GM12878 (cell line): ENCODE results near the gene PPP1R10. TPM values are rescaled to one million over a fixed set of nuclear protein-coding genes. Genes with fewer than 3 reads are reported as not detected.

Experiments
- ATAC-seq: fragments of 200-7000 bp; cut with Tn5 transposase; 3 replicates; pipeline ENCODE4 v1.9.1; 2020; ENCODE audit warnings: mild to moderate bottlenecking, moderate library complexity
- BruUV-seq: library from RNA; stranded (reverse); fragments of 400-500 nt; replicated peaks from 2 replicates; lab custom pipeline; 2021; lab: Mats Ljungman, UMichigan
- CTCF ChIA-PET: fragments of 300-600 bp; sonication (Branson Sonifier 250); formaldehyde crosslinking; extraction: SDS; loops from one replicate; lab custom pipeline; 2021; ENCODE audit warnings: inconsistent platforms; lab: Yijun Ruan, JAX
- POLR2A ChIA-PET: fragments of 350-600 bp; formaldehyde crosslinking; extraction: SDS; loops from one replicate; lab custom pipeline; 2021; ENCODE audit warnings: inconsistent platforms; lab: Charles Lee
- RAD21 ChIA-PET: fragments of 300-600 bp; sonication (Branson Sonifier 250); formaldehyde crosslinking; loops from one replicate; lab custom pipeline; 2023; ENCODE audit warnings: antibody characterized with exemption; ENCODE audit not compliant: unreplicated experiment; lab: Charles Lee
- SMC1A ChIA-PET: fragments of 300-600 bp; sonication (Branson Sonifier 250); formaldehyde crosslinking; loops from one replicate; lab custom pipeline; 2023; ENCODE audit not compliant: unreplicated experiment, uncharacterized antibody; lab: Charles Lee
- DNase-seq: peaks from one replicate; pipeline ENCODE4 v3.0.0-alpha.2; 2011; ENCODE audit warnings: low read depth, low spot score
- FAIRE-seq: peaks from 3 replicates; lab custom pipeline; 2011; peaks lifted over from hg19 to GRCh38; lab: Jason Lieb, UNC
- H2AFZ ChIP-seq: 2 replicates; pipeline ENCODE4 v1.6.0; 2011; ENCODE audit warnings: low read depth, low read length, control low read depth; ENCODE audit not compliant: control insufficient read depth
- H3K27ac ChIP-seq: 2 replicates; pipeline ENCODE4 v1.5.1; 2011; ENCODE audit warnings: control low read depth; ENCODE audit not compliant: control insufficient read depth, insufficient read depth
- H3K27me3 ChIP-seq, 2 experiments: replicated peaks in 1 of 2; 2 replicates each; pipeline versions ENCODE4 v1.6.0 to v1.6.1; 2011; ENCODE audit warnings: low read length in 1 of 2; ENCODE audit not compliant: control insufficient read depth in 2 of 2, insufficient read depth in 2 of 2
- H3K36me3 ChIP-seq, 2 experiments: 2 replicates each; pipeline ENCODE4 v1.5.1; 2011; ENCODE audit warnings: low read length in 1 of 2; ENCODE audit not compliant: control insufficient read depth in 2 of 2, insufficient read depth in 2 of 2
- H3K4me1 ChIP-seq: 2 replicates; pipeline ENCODE4 v1.6.1; 2011; ENCODE audit warnings: mild to moderate bottlenecking, low read length, moderate library complexity, mixed read lengths; ENCODE audit not compliant: control insufficient read depth, insufficient read depth
- H3K4me2 ChIP-seq: 2 replicates; pipeline ENCODE4 v1.6.0; 2011; ENCODE audit warnings: control low read depth; ENCODE audit not compliant: control insufficient read depth, insufficient read depth
- H3K4me3 ChIP-seq: fragments of 200-600 bp; sonication (generic); 2 replicates; pipeline ENCODE4 v1.5.1; 2016
- H3K79me2 ChIP-seq: 2 replicates; pipeline ENCODE4 v1.6.0; 2011; ENCODE audit warnings: low read length; ENCODE audit not compliant: control insufficient read depth, insufficient read depth
- H3K9ac ChIP-seq: 2 replicates; pipeline ENCODE4 v1.8.0; 2011; ENCODE audit warnings: low read length, control low read depth, mixed read lengths; ENCODE audit not compliant: control insufficient read depth, insufficient read depth
- H3K9me3 ChIP-seq: replicated peaks from 3 replicates; pipeline ENCODE4 v1.5.1; 2011; ENCODE audit warnings: mild to moderate bottlenecking, low read length; ENCODE audit not compliant: control insufficient read depth, insufficient read depth
- H4K20me1 ChIP-seq: 2 replicates; pipeline ENCODE4 v1.6.0; 2011; ENCODE audit not compliant: control insufficient read depth, insufficient read depth
- EGR1 ChIP-seq, 2 experiments: IDR thresholded peaks; 1 replicate in 1 of 2; 2 replicates in 1 of 2; pipeline ENCODE4 v1.6.1; 2011 to 2012; ENCODE audit warnings: low read depth in 2 of 2, low read length in 2 of 2, borderline replicate concordance in 1 of 2, mild to moderate bottlenecking in 1 of 2, moderate library complexity in 1 of 2
- MXI1 ChIP-seq: fragments of 150-350 bp; IDR thresholded peaks from 2 replicates; pipeline ENCODE4 v1.6.1; 2011; ENCODE audit warnings: low read depth, mild to moderate bottlenecking, inconsistent platforms, low read length, improper control_type of control experiment
- PAX5 ChIP-seq: IDR thresholded peaks from 2 replicates; pipeline ENCODE4 v1.6.1; 2011; ENCODE audit warnings: low read depth, low read length, borderline replicate concordance
- POLR2AphosphoS5 ChIP-seq: IDR thresholded peaks from 2 replicates; pipeline ENCODE4 v1.6.1; 2011; ENCODE audit warnings: mild to moderate bottlenecking, low read length, inconsistent platforms
- RB1 ChIP-seq: fragments of 450-650 bp; formaldehyde crosslinking; IDR thresholded peaks from 2 replicates; pipeline ENCODE4 v1.6.1; 2017; ENCODE audit warnings: mild to moderate bottlenecking, borderline replicate concordance
- SPI1 ChIP-seq: IDR thresholded peaks from 2 replicates; pipeline ENCODE4 v1.6.1; 2011; ENCODE audit warnings: low read depth, mild to moderate bottlenecking, low read length, moderate library complexity, borderline replicate concordance; ENCODE audit not compliant: insufficient read depth
- SUPT20H ChIP-seq: IDR thresholded peaks from 2 replicates; pipeline ENCODE4 v1.6.1; 2011; ENCODE audit warnings: low read depth, mild to moderate bottlenecking, low read length, moderate library complexity, borderline replicate concordance; ENCODE audit not compliant: control insufficient read depth
- TCF12 ChIP-seq: IDR thresholded peaks from 2 replicates; pipeline ENCODE4 v1.6.1; 2011; ENCODE audit warnings: low read depth, mild to moderate bottlenecking, low read length
- TCF7 ChIP-seq: IDR thresholded peaks from 2 replicates; pipeline ENCODE4 v1.6.1; 2014; ENCODE audit warnings: antibody characterized with exemption, borderline replicate concordance
- ZNF207 ChIP-seq: fragments of 450-650 bp; IDR thresholded peaks from 2 replicates; pipeline ENCODE4 v1.6.1; 2014; ENCODE audit warnings: antibody characterized with exemption, mild to moderate bottlenecking, borderline replicate concordance
- ZNF274 ChIP-seq: IDR thresholded peaks from one replicate; pipeline ENCODE4 v1.8.0; 2011; ENCODE audit not compliant: insufficient read length, insufficient read depth
- WGBS: methylation state at CpG from one replicate; pipeline ENCODE4 v1.1.6; 2016; ENCODE audit warnings: low lambda C conversion rate; ENCODE audit not compliant: insufficient replicate concordance, insufficient coverage; ENCODE audit errors: missing lambda C conversion rate; 5-methylcytosine and 5-hydroxymethylcytosine counted together
- in situ Hi-C: fragments of 300-500 bp; cut with MboI; formaldehyde crosslinking; loops from 9 replicates; pipeline ENCODE4 v1.14.3; 2018; ENCODE audit warnings: mixed read lengths
- intact Hi-C: fragments of 100-400 bp; cut with micrococcal nuclease; formaldehyde crosslinking; loops from one replicate; pipeline ENCODE4 v1.14.2; 2022; ENCODE audit not compliant: unreplicated experiment
- polyA plus RNA-seq, 11 experiments: library from polyadenylated mRNA; depleted of rRNA in 4 of 11; unstranded in 6 of 11; stranded (reverse) in 5 of 11; fragments of >200 nt; fragmentation: Nextera tagmentation in 4 of 11; fragmentation: Illumina TruSeq in 1 of 11; extraction: Ambion mirVana in 4 of 11; extraction: Trizol in 1 of 11; gene quantifications; 1 replicate in 1 of 11; 2 replicates in 10 of 11; pipeline versions ENCODE4 v1.2.1 to v1.2.3, GENCODE V29; 2011 to 2016; ENCODE audit warnings: inconsistent platforms in 2 of 11, missing spikeins in 2 of 11, low read depth in 1 of 11
- total RNA-seq, 4 experiments: library from RNA; depleted of rRNA in 3 of 4; stranded (reverse); fragments of >200 nt in 3 of 4; fragmentation: Illumina TruSeq in 1 of 4; extraction: Trizol in 1 of 4; gene quantifications; 2 replicates each; pipeline versions ENCODE4 v1.2.1 to v1.2.3, GENCODE V29; 2013 to 2021
- TF ChIP-seq, protein P1 (sequence below): fragments of 450-650 bp; IDR thresholded peaks from 2 replicates; pipeline ENCODE4 v1.6.1; 2017; ENCODE audit warnings: mild to moderate bottlenecking, low read depth, inconsistent platforms; ENCODE audit not compliant: poor library complexity, severe bottlenecking
- TF ChIP-seq, protein P2 (sequence below): IDR thresholded peaks from 2 replicates; pipeline ENCODE4 v1.6.1; 2011; ENCODE audit warnings: borderline replicate concordance, low read depth, mild to moderate bottlenecking, moderate library complexity, low read length; ENCODE audit not compliant: insufficient read depth, poor library complexity, severe bottlenecking

PPP1R10 gene
- total and polyA plus RNA-seq, 10 of the 15 experiments (the other 5 are each of a cell fraction or from before 2014, with no cell fraction given), result 11.3 to 83.8 (median 41.2) TPM

DNA sequence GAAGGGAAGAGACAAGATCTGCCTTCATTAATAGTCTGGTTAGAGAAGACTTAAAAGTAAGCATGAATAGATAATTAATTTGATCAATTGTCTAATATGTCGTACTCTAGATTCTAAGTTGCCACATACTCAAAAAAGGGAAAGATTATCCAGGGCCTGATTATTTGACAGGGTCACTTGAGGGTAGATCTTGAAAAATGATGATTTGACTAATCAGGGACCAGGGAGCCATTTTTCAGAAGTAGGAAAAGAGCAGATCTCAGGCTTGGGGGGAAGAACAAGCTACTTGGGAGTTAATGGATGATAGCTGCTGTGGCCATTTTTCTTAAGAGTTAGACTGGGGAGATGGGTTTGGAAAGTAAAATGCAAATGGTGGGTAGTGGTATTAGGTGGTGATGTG lies 24.8 kb downstream of the PPP1R10 start:
- RAD21 ChIA-PET, result no interaction called here
- H3K27me3 ChIP-seq, result no peaks in the 10 kb centered on the region
- H2AFZ ChIP-seq, result no peak overlapping the region
- FAIRE-seq, result no peak
- POLR2A ChIA-PET, result interaction anchor here (1.2 kb wide), 1 partner anchor 19 kb away, joined by 8 read pairs; no protein-coding TSS in a partner anchor
- in situ Hi-C loops, result no loop called here
- ATAC-seq, result no peak
- intact Hi-C loops, result no loop called here
- H3K9me3 ChIP-seq, result no peaks in the 10 kb centered on the region
- H3K79me2 ChIP-seq, result no peaks in the 10 kb centered on the region
- H3K4me2 ChIP-seq, result no peak overlapping the region
- H3K4me1 ChIP-seq, result no peaks in the 10 kb centered on the region; the same call in 1 of the 2 replicates
- H3K36me3 ChIP-seq, result peaks cover 12 to 18% of the 10 kb centered on the region in 2 experiments
- CTCF ChIA-PET, result interaction anchor here (1.5 to 10.3 kb wide), 4 partner anchors 8 to 130 kb away, joined by 5 to 188 read pairs (median 6); no protein-coding TSS in a partner anchor
- no peak for TF ChIP-seq EGR1 (IDR thresholded peaks at IDR 0.05; ENCODE audit: borderline replicate concordance in 1 of 2, low read depth in 2 of 2, low read length in 2 of 2)
- 0 out of 2 replicates have a peak, but pooled peaks have one; percentile 13 for TF ChIP-seq POLR2AphosphoS5
- no peak for TF ChIP-seq ZNF274
- TF ChIP-seq TCF7, result no peak
- H3K9ac ChIP-seq, result no peak overlapping the region
- no TSS peak for BruUV-seq
- H3K4me3 ChIP-seq, result no peak overlapping the region
- SMC1A ChIA-PET, result interaction anchor here (0.8 to 2.4 kb wide), 6 partner anchors 17 to 80 kb away, joined by 3 to 7 read pairs (median 4); partner anchors contain the start of genes ABCF1 and DHX16
- H3K27ac ChIP-seq, result no peak overlapping the region
- no peaks in the 10 kb centered on the region for H4K20me1 ChIP-seq
- DNase-seq, result no peak
- 100% methylated on average over 1 of the region's 1 CpG for WGBS

DNA sequence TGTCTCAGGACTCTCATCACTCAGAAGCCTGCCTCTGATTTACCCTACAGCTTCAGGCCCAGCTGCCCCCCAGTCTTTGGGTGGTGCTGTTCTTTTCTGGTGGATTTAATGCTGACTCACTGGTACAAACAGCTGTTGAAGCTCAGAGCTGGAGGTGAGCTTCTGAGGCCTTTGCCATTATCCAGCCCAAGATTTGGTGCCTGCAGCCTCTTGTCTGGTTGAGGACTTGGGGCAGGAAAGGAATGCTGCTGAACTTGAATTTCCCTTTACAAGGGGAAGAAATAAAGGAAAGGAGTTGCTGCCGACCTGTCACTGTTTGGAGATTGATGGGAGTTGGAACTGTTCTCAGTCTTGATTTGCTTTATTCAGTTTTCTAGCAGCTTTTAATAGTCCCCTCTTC lies 26.0 kb downstream of the PPP1R10 start:
- H3K9ac ChIP-seq, result no peak overlapping the region
- no peak for ATAC-seq
- WGBS, result 38% methylated on average over 1 of the region's 1 CpG
- no peak overlapping the region for H3K4me3 ChIP-seq
- no TSS peak for BruUV-seq
- ChIA-PET CTCF (interaction anchor here (0.7 to 2.1 kb wide), 6 partner anchors 10 to 108 kb away, joined by 3 to 6 read pairs (median 3); partner anchors contain the start of gene PRR3), RAD21 (no interaction called here), POLR2A (interaction anchor here (0.7 to 1.2 kb wide), 4 partner anchors 9 to 121 kb away, joined by 3 to 6 read pairs (median 5); partner anchors contain the start of gene ABCF1), SMC1A (interaction anchor here (1.3 to 1.7 kb wide), 3 partner anchors 9 to 50 kb away, joined by 3 to 4 read pairs (median 4); no protein-coding TSS in a partner anchor)
- no peak for FAIRE-seq
- H3K27ac ChIP-seq, result no peak overlapping the region
- no peak overlapping the region for H3K4me2 ChIP-seq
- DNase-seq, result no peak
- H3K9me3 ChIP-seq, result no peaks in the 10 kb centered on the region
- H3K4me1 ChIP-seq, result no peaks in the 10 kb centered on the region
- H3K79me2 ChIP-seq, result no peaks in the 10 kb centered on the region
- H3K27me3 ChIP-seq, result no peaks in the 10 kb centered on the region
- no peaks in the 10 kb centered on the region for H4K20me1 ChIP-seq
- no peak overlapping the region for H2AFZ ChIP-seq
- intact Hi-C loops (no loop called here), in situ Hi-C loops (no loop called here)
- peaks cover 19 to 22% of the 10 kb centered on the region in 2 experiments for H3K36me3 ChIP-seq
- TF ChIP-seq SPI1 (no peak), MXI1 (no peak), TCF12 (no peak), PAX5 (no peak), ZNF207 (no peak), RB1 (no peak), SUPT20H (no peak)
- TF ChIP-seq, protein P1, sequence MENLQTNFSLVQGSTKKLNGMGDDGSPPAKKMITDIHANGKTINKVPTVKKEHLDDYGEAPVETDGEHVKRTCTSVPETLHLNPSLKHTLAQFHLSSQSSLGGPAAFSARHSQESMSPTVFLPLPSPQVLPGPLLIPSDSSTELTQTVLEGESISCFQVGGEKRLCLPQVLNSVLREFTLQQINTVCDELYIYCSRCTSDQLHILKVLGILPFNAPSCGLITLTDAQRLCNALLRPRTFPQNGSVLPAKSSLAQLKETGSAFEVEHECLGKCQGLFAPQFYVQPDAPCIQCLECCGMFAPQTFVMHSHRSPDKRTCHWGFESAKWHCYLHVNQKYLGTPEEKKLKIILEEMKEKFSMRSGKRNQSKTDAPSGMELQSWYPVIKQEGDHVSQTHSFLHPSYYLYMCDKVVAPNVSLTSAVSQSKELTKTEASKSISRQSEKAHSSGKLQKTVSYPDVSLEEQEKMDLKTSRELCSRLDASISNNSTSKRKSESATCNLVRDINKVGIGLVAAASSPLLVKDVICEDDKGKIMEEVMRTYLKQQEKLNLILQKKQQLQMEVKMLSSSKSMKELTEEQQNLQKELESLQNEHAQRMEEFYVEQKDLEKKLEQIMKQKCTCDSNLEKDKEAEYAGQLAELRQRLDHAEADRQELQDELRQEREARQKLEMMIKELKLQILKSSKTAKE, result no peak
- TF ChIP-seq, protein P2, sequence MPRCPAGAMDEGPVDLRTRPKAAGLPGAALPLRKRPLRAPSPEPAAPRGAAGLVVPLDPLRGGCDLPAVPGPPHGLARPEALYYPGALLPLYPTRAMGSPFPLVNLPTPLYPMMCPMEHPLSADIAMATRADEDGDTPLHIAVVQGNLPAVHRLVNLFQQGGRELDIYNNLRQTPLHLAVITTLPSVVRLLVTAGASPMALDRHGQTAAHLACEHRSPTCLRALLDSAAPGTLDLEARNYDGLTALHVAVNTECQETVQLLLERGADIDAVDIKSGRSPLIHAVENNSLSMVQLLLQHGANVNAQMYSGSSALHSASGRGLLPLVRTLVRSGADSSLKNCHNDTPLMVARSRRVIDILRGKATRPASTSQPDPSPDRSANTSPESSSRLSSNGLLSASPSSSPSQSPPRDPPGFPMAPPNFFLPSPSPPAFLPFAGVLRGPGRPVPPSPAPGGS, result no peak
